Vagina (tissue), 2 donors: ENCODE data around the gene SFPQ. TPM values are rescaled to one million over a fixed set of nuclear protein-coding genes. Genes with fewer than 3 reads are reported as not detected.

Experiments
- DNase-seq, 2 donors: peaks; one replicate each; pipeline ENCODE4 v3.0.0-alpha.2; 2017; ENCODE audit errors: extremely low spot score in 2 of 2
- H3K27ac ChIP-seq: fragments of 200-600 bp; sonication (generic); one replicate; pipeline ENCODE4 v1.5.1; 2019
- H3K27me3 ChIP-seq: fragments of 200-600 bp; sonication (generic); one replicate; pipeline ENCODE4 v1.5.1; 2019
- H3K36me3 ChIP-seq, 2 donors: fragments of 200-600 bp; sonication (generic); one replicate each; pipeline ENCODE4 v1.5.1; 2017 to 2019
- H3K4me1 ChIP-seq: fragments of 200-600 bp; sonication (generic); one replicate; pipeline ENCODE4 v1.5.1; 2019
- H3K4me3 ChIP-seq, 2 donors: fragments of 200-600 bp; sonication (generic); 1 replicate in 1 of 2; 2 replicates in 1 of 2; pipeline ENCODE4 v1.5.1; 2016 to 2019
- H3K9me3 ChIP-seq: fragments of 200-600 bp; sonication (generic); one replicate; pipeline ENCODE4 v1.5.1; 2019
- CTCF ChIP-seq, 3 experiments: fragments of 450-650 bp in 2 of 3; fragments of 200-600 bp in 1 of 3; sonication (generic) in 1 of 3; IDR thresholded peaks; one replicate each; pipeline ENCODE4 v1.5.1; 2017 to 2019; ENCODE audit warnings: antibody characterized with exemption in 3 of 3, mild to moderate bottlenecking in 2 of 3, moderate library complexity in 2 of 3
- POLR2A ChIP-seq, 2 donors: fragments of 450-650 bp; IDR thresholded peaks; one replicate each; pipeline ENCODE4 v1.6.1; 2017; ENCODE audit warnings: antibody characterized with exemption in 2 of 2, mild to moderate bottlenecking in 2 of 2, moderate library complexity in 2 of 2
- POLR2AphosphoS5 ChIP-seq, 2 donors: sonication (generic); formaldehyde crosslinking; IDR thresholded peaks; one replicate each; pipeline ENCODE4 v1.9.0; 2017; ENCODE audit warnings: antibody characterized with exemption in 2 of 2, mild to moderate bottlenecking in 2 of 2, low read depth in 1 of 2; ENCODE audit not compliant: insufficient read depth in 1 of 2
- intact Hi-C: fragments of 100-400 bp; cut with DNase I; formaldehyde crosslinking; loops from one replicate; pipeline ENCODE4 v1.15.1; 2023
- total RNA-seq: library from RNA; depleted of rRNA; stranded (reverse); fragments of >200 nt; gene quantifications from one replicate; pipeline ENCODE4 v1.2.3, GENCODE V29; 2016

Gene SFPQ
- total RNA-seq, 1 donor from 2014 or later: 197 TPM

- intact Hi-C loops: no loop called here
- DNase-seq: no peak
- no peaks in the 10 kb centered on the region for H3K27me3 ChIP-seq
- TF ChIP-seq POLR2AphosphoS5 (IDR thresholded peaks at IDR 0.05; ENCODE audit: insufficient read depth in 1 of 2, low read depth in 1 of 2): no peak
- no peak for TF ChIP-seq POLR2A (IDR thresholded peaks at IDR 0.05)
- TF ChIP-seq CTCF (IDR thresholded peaks at IDR 0.05): no peak
- peaks cover 7% of the 10 kb centered on the region for H3K4me1 ChIP-seq
- H3K27ac ChIP-seq: no peak overlapping the region
- H3K9me3 ChIP-seq: no peaks in the 10 kb centered on the region
- no peak overlapping the region for H3K4me3 ChIP-seq
- no peaks in the 10 kb centered on the region for H3K36me3 ChIP-seq
Observed at GRCh38 chr1:35223084-35223630, 30.2 kb upstream of the SFPQ start.

- Histone ChIP-seq H3K9me3 (no peaks in the 10 kb centered on the region), H3K4me3 (no peak overlapping the region), H3K4me1 (peaks cover 7% of the 10 kb centered on the region), H3K36me3 (no peaks in the 10 kb centered on the region), H3K27ac (no peak overlapping the region), H3K27me3 (no peaks in the 10 kb centered on the region)
- intact Hi-C loops: no loop called here
- no peak for DNase-seq
- TF ChIP-seq CTCF (IDR thresholded peaks at IDR 0.05): no peak
- TF ChIP-seq POLR2A (IDR thresholded peaks at IDR 0.05): no peak
- no peak for TF ChIP-seq POLR2AphosphoS5 (IDR thresholded peaks at IDR 0.05; ENCODE audit: insufficient read depth in 1 of 2, low read depth in 1 of 2)
Observed at GRCh38 chr1:35222322-35223083, 29.6 kb upstream of the SFPQ start.

GRCh38 chr1:35220976-35221375 lies 28.0 kb upstream of the SFPQ start:
- peaks cover 7% of the 10 kb centered on the region for H3K4me1 ChIP-seq
- no peaks in the 10 kb centered on the region for H3K36me3 ChIP-seq
- intact Hi-C loops: no loop called here
- no peak overlapping the region for H3K27ac ChIP-seq
- H3K27me3 ChIP-seq: no peaks in the 10 kb centered on the region
- no peak for DNase-seq
- no peak overlapping the region for H3K4me3 ChIP-seq
- TF ChIP-seq POLR2AphosphoS5 (IDR thresholded peaks at IDR 0.05; ENCODE audit: insufficient read depth in 1 of 2, low read depth in 1 of 2) (no peak), CTCF (IDR thresholded peaks at IDR 0.05) (no peak), POLR2A (IDR thresholded peaks at IDR 0.05) (no peak)
- no peaks in the 10 kb centered on the region for H3K9me3 ChIP-seq

- intact Hi-C loops: no loop called here
- no peaks in the 10 kb centered on the region for H3K9me3 ChIP-seq
- H3K4me3 ChIP-seq: no peak overlapping the region
- H3K27me3 ChIP-seq: no peaks in the 10 kb centered on the region
- H3K27ac ChIP-seq: no peak overlapping the region
- DNase-seq: no peak
- TF ChIP-seq POLR2AphosphoS5 (IDR thresholded peaks at IDR 0.05; ENCODE audit: insufficient read depth in 1 of 2, low read depth in 1 of 2): no peak
- no peak for TF ChIP-seq CTCF (IDR thresholded peaks at IDR 0.05)
- no peak for TF ChIP-seq POLR2A (IDR thresholded peaks at IDR 0.05)
- H3K4me1 ChIP-seq: no peaks in the 10 kb centered on the region
- no peaks in the 10 kb centered on the region for H3K36me3 ChIP-seq
Observed at GRCh38 chr1:35215346-35215745, 22.4 kb upstream of the SFPQ start.

- no peak overlapping the region for H3K27ac ChIP-seq
- TF ChIP-seq POLR2A (IDR thresholded peaks at IDR 0.05): no peak
- TF ChIP-seq POLR2AphosphoS5 (IDR thresholded peaks at IDR 0.05; ENCODE audit: insufficient read depth in 1 of 2, low read depth in 1 of 2): no peak
- no peak for TF ChIP-seq CTCF (IDR thresholded peaks at IDR 0.05)
Observed at GRCh38 chr1:35211120-35211414, 18.1 kb upstream of the SFPQ start.

More at GRCh38 chr1:35211120-35211414, 18.1 kb upstream of the SFPQ start:
- no peaks in the 10 kb centered on the region for H3K4me1 ChIP-seq
- no peaks in the 10 kb centered on the region for H3K36me3 ChIP-seq
- H3K9me3 ChIP-seq: no peaks in the 10 kb centered on the region
- intact Hi-C loops: no loop called here
- no peak overlapping the region for H3K4me3 ChIP-seq
- H3K27me3 ChIP-seq: no peaks in the 10 kb centered on the region
- no peak for DNase-seq
